ENCODE data around the gene ANTXRL. TPM values are rescaled to one million over a fixed set of nuclear protein-coding genes. Genes with fewer than 3 reads are reported as not detected.
"Not testable (repeated sequence)": the region's sequence is repeated elsewhere in the genome, so short reads cannot be mapped to it uniquely, and the experiment has no call there.

ANTXRL gene
- 0.14 TPM for polyA plus RNA-seq (ENCODE audit: insufficient read length)

- DNase-seq: no peak
These were observed at the start of gene ANTXRL for GRCh38 chr10:46286991-46287693. TSS of gene ANTXRL (plus strand) at chr10:46286997. CDS start at chr10:46287263, 266 bp downstream.

GRCh38 chr10:46237815-46238510 is 48.8 kb upstream of the ANTXRL start:
- no peak for DNase-seq

- no peak for DNase-seq
These were observed 47.5 kb upstream of the ANTXRL start for GRCh38 chr10:46239247-46239646.

- DNase-seq: no peak
These were observed 46.7 kb upstream of the ANTXRL start for GRCh38 chr10:46239993-46240683.

DNA sequence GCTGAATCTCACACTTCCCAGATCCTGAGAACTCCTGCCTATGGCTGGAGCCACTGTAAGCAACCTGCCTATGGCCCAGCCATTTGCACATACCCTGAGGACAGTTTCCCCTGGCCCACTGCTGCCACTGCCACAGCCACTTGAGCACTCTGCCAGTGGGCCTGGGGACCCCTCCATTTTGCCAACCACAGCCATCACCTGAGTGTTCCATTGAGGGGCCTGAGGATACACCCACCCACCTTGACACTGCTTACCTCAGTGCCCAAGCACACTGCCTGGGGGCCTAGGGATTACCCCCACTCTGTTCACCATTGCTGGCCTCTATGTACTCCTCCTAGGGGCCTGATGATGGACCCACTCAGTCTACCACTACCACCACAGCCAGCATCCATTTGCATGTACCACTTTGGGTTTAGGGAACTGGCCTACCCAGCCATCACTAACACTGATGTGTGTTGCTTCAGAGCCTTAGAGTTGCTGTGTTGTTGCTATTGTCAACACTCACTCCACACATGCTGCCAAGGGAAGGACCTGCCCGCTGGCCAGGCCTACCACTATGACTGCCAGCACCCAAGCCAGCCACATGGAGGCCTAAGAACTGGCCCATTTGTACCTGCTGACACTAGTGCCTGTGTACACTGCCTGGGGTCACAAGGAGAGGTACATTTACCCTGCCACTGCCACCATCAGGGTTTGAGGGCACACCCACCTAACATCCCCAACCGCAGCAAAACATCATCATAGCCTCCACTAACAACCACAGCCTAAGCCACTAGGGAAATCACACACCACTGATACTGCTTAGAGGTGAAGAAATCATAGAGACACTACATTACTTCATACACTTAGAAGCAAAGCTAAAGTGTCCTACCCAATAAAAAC is 45.9 kb upstream of the ANTXRL start:
- DNase-seq: no peak

GRCh38 chr10:46245381-46245900 is 41.4 kb upstream of the ANTXRL start:
- no peak for DNase-seq

GRCh38 chr10:46246400-46247180 is 40.2 kb upstream of the ANTXRL start:
- not testable (repeated sequence) for DNase-seq

DNA sequence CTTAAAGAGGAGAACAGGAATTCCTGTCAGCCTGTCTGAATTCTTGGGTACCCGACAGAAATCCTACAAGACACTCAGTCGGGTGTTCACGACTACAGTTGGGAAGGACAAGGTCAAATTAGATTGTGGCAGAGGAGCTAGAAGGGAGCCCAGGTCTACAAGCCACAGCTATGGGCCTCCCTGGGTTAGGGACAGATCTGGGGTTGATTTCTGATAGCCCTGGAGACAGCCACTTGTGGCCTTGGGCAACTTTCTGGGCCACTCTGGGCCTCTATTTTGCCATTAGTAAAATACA is 39.7 kb upstream of the ANTXRL start:
- DNase-seq: no peak

GRCh38 chr10:46247808-46248569 is 38.8 kb upstream of the ANTXRL start:
- no peak for DNase-seq

GRCh38 chr10:46248651-46249146 is 38.1 kb upstream of the ANTXRL start:
- no peak for DNase-seq

- DNase-seq: not testable (repeated sequence)
These were observed 37.0 kb upstream of the ANTXRL start for GRCh38 chr10:46249617-46250344.

DNA sequence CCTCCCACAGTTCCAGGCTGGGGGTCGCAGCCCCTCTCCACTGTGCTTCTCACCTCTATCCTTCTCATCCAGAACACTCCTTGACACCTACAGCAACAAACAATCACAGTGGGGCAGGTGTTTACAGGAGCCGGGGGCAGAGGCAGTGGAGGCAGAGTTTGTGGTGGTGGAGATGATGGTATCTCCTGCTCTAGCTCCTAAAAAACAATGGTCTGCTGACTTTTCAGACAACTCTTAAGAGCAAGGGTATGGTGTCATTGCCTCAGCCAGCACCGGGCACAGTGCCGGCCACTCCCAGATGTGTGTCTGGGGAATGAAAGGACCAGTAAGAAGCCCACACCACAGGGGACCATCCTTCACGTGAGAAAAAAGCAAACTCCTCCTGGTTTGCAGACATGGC is 36.3 kb upstream of the ANTXRL start:
- no peak for DNase-seq

DNA sequence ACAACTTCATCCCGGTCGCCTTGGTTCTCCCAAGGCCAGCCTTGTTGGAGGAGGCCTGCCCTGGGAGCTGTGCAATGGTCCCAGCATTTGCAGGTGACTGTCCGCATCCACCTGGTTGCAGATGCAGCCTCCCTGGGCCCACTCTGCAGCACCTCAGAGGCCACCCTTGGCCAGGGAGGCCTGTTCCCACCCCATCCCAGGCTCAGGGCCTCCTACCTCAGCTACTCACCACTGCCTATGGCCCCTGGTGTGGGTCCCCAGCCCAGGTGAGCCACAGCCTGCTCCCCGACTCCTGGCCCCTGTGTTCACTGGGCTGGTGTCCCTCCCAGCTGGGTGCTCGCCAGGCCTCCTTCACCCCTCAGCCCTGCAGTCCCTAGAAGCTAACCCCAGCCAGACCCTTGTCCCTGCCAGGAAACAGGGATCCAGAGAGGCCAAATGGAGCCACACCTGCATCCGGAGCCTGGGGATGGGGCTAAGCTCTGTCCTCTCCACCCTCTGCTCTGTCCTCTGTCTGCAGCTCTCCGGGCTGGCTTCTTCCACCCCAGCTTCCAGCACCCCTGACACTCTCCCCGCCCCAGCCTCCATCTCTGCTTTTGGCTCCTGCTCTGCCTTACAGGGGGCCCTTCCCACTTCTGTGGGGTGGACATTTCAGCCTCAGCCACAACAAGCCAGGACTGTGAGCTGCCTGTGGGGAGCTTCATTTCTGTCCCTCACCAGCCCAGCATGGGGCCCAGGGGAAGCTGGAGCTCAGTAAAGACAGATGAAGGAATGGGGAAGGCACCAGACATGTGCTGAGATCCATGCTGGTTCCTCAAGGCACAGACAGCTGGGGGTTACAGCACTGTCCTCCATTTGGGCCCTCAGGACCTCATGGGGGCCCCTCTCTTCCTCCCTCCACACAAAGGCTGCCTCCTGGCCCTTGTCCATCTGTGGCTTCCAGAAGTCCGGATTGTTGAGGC is 35.6 kb upstream of the ANTXRL start:
- no peak for DNase-seq

- DNase-seq: no peak
These were observed 34.6 kb upstream of the ANTXRL start for GRCh38 chr10:46251857-46252847.

- no peak for DNase-seq
These were observed 33.5 kb upstream of the ANTXRL start for GRCh38 chr10:46253076-46254006.

GRCh38 chr10:46254007-46254383 is 32.8 kb upstream of the ANTXRL start:
- no peak for DNase-seq

All from hindlimb muscle (tissue), 1 donor.